ENCODE results near the gene LRRC38. TPM values are rescaled to one million over a fixed set of nuclear protein-coding genes. Genes with fewer than 3 reads are reported as not detected.

LRRC38 gene
- total RNA-seq, 1 donor from 2014 or later = not detected

- H3K4me1 Mint-ChIP-seq (ENCODE audit: low read depth) = no peaks in the 10 kb centered on the region
- H3K27ac Mint-ChIP-seq (ENCODE audit: unreplicated experiment) = no peak overlapping the region
- TF ChIP-seq CTCF (IDR thresholded peaks at IDR 0.05) = no peak
- H3K9me3 Mint-ChIP-seq (ENCODE audit: low read depth) = peaks cover 23% of the 10 kb centered on the region
- H3K27me3 Mint-ChIP-seq (ENCODE audit: low read depth) = no peaks in the 10 kb centered on the region
- DNase-seq (ENCODE audit: low spot score) = no peak
- H3K4me3 Mint-ChIP-seq (ENCODE audit: unreplicated experiment) = no peak overlapping the region
- no peaks in the 10 kb centered on the region for H3K36me3 Mint-ChIP-seq (ENCODE audit: low read depth)
Measured at GRCh38 chr1:13487957-13488356, 25.8 kb downstream of the LRRC38 start.

- Mint-ChIP-seq H3K4me1 (ENCODE audit: low read depth) (no peaks in the 10 kb centered on the region), H3K9me3 (ENCODE audit: low read depth) (peaks cover 19% of the 10 kb centered on the region), H3K4me3 (ENCODE audit: unreplicated experiment) (no peak overlapping the region), H3K27me3 (ENCODE audit: low read depth) (no peaks in the 10 kb centered on the region), H3K27ac (ENCODE audit: unreplicated experiment) (no peak overlapping the region), H3K36me3 (ENCODE audit: low read depth) (no peaks in the 10 kb centered on the region)
- DNase-seq (ENCODE audit: low spot score) = no peak
- TF ChIP-seq CTCF (IDR thresholded peaks at IDR 0.05) = no peak
Measured at GRCh38 chr1:13487143-13487868, 26.5 kb downstream of the LRRC38 start.

DNA sequence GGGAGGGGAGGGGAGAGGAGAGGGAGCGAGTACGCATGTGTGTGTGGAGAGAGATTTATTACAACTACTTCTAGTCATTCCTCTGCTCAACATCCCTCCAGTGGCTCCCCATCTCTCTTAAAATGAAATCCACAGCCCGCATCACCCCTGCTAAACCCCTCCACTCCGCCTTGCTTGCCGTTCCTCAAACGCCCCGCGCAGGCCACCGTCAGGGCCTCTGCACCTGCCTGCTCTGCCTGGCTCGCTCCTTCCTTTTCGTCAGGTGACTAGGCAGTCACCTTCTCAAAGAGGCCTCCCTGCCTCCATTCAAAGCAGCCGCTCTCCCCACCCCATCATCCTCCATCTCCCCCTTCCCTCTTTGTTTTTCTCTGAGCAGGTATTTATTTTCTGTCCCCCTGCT lies 29.9 kb downstream of the LRRC38 start:
- Mint-ChIP-seq H3K27me3 (ENCODE audit: low read depth) (no peaks in the 10 kb centered on the region), H3K4me1 (ENCODE audit: low read depth) (no peaks in the 10 kb centered on the region), H3K4me3 (ENCODE audit: unreplicated experiment) (no peak overlapping the region), H3K9me3 (ENCODE audit: low read depth) (peaks cover 27% of the 10 kb centered on the region), H3K27ac (ENCODE audit: unreplicated experiment) (no peak overlapping the region), H3K36me3 (ENCODE audit: low read depth) (no peaks in the 10 kb centered on the region)
- no peak for TF ChIP-seq CTCF (IDR thresholded peaks at IDR 0.05)
- DNase-seq (ENCODE audit: low spot score) = no peak

DNA sequence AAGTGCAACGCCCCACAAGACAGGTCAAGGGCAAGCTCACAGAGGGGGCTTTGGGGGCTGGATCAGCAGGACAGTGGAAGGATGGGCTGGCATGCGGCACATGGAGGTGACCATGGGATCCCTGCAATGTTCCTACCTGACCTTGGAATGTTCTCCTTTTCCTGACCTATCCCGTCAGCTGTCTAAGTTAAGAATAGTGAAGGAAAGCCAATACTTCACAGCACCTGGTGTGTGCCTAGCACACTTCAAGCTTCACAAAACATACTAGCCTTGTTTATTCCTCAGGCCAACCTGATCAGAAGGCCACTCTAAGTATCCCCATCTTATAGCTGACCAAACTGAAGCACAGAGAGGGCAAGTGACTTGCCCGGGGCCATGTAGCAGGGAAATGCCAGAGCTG lies 31.2 kb downstream of the LRRC38 start:
- no peak overlapping the region for H3K27ac Mint-ChIP-seq (ENCODE audit: unreplicated experiment)
- H3K27me3 Mint-ChIP-seq (ENCODE audit: low read depth) = no peaks in the 10 kb centered on the region
- TF ChIP-seq CTCF (IDR thresholded peaks at IDR 0.05) = no peak
- DNase-seq (ENCODE audit: low spot score) = no peak
- H3K9me3 Mint-ChIP-seq (ENCODE audit: low read depth) = peaks cover 32% of the 10 kb centered on the region
- H3K4me3 Mint-ChIP-seq (ENCODE audit: unreplicated experiment) = no peak overlapping the region
- no peaks in the 10 kb centered on the region for H3K36me3 Mint-ChIP-seq (ENCODE audit: low read depth)
- no peaks in the 10 kb centered on the region for H3K4me1 Mint-ChIP-seq (ENCODE audit: low read depth)

DNA sequence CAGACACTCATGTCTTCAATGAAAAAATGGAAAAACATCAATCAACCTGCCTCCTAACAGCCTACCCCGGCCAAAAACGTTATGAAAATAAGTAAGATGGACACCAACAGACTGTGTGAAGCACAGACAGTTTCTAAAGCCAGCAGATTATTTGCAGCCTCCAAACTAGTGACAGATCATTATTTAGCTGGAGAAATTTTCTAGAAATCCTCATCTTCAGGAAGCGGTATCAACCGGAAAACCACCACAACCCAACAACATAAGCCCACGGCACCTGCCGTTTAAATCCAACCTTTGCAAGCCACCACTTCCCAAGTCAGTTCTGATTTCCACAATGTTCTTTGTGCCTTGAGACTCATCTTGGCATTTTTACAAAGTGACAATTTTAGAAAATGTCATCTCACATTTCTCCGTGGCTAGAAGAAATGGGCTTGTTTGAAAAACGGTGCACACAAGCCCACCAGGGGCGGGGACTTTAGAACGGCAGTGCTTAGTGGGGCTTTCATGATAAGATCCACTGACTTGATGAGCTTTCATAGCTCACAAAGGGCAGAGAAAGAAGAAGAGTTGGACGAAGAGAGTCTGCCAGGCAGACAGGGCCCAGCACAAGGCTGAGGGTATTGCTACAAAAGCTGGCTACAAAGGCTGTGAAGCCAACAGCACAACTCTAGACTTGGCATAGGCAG lies 34.5 kb downstream of the LRRC38 start:
- Mint-ChIP-seq H3K36me3 (ENCODE audit: low read depth) (no peaks in the 10 kb centered on the region), H3K27ac (ENCODE audit: unreplicated experiment) (no peak overlapping the region), H3K4me1 (ENCODE audit: low read depth) (no peaks in the 10 kb centered on the region), H3K9me3 (ENCODE audit: low read depth) (peaks cover 39% of the 10 kb centered on the region), H3K27me3 (ENCODE audit: low read depth) (no peaks in the 10 kb centered on the region), H3K4me3 (ENCODE audit: unreplicated experiment) (no peak overlapping the region)
- no peak for DNase-seq (ENCODE audit: low spot score)
- TF ChIP-seq CTCF (IDR thresholded peaks at IDR 0.05) = no peak
